Measurements from ENCODE around the gene PTH2R. TPM values are rescaled to one million over a fixed set of nuclear protein-coding genes. Genes with fewer than 3 reads are reported as not detected.
A peak's percentile ranks its signal among the peaks of the same experiment; 100 is the strongest.

Gene PTH2R, protein sequence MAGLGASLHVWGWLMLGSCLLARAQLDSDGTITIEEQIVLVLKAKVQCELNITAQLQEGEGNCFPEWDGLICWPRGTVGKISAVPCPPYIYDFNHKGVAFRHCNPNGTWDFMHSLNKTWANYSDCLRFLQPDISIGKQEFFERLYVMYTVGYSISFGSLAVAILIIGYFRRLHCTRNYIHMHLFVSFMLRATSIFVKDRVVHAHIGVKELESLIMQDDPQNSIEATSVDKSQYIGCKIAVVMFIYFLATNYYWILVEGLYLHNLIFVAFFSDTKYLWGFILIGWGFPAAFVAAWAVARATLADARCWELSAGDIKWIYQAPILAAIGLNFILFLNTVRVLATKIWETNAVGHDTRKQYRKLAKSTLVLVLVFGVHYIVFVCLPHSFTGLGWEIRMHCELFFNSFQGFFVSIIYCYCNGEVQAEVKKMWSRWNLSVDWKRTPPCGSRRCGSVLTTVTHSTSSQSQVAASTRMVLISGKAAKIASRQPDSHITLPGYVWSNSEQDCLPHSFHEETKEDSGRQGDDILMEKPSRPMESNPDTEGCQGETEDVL
- total RNA-seq: under 1 TPM in 1 of 2 experiments, not detected in 1; 0.10 TPM

DNA sequence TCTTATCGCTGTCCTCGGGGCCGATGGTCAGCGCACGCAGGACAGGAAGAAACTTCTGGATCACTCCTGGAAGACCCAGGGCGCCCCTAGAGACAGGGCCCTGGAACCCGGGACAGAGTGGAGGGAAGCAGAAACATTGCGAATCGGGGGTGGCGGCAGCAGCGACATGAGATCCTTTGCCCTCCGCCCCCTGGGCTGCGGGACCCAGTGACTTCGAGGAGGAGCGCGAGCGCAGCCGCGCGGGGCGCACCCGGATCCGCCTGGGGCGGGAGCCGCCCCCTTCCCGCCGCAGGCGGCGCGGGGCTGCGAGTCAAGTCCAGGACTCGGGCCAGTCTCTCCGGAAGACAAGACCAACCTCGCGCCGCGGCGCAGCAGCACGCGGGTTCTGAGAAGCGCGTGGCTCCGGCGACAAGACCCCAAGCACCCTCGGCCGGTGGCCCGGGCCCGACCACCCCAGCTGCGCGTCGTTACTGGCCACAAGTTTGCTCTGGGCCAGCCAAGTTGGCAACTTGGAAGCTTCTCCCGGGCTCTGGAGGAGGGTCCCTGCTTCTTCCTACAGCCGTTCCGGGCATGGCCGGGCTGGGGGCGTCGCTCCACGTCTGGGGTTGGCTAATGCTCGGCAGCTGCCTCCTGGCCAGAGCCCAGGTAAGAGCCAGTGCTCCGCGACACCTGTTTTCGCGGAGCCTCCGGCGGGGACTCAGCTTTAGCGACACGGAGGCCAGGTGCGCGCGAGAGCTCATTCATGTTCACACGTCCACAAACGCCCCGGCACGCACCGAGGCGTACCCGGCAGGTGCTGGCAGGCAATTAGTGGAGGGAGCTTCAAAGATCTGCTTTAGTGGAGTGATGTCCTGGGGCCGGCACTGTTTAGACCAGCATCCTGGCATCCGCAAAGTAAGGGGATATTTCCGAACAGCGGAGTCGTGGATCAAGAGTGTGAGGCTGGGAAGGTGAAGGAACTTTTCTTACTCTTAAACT is at the start of gene PTH2R:
PTH2R (plus strand) TSS at position 319 of the 978 bp plus-strand sequence; CDS start at position 571, 252 bp downstream.
- no peak for DNase-seq
- ChIA-PET POLR2A (no interaction called here), CTCF (interaction anchor here (0.6 to 1.5 kb wide), 6 partner anchors 9 to 1554 kb away, joined by 3 to 8 read pairs (median 4); no protein-coding TSS in a partner anchor)
- Mint-ChIP-seq H3K9me3 (no peaks in the 10 kb centered on the region), H3K36me3 (no peaks in the 10 kb centered on the region), H3K4me3 (no peak within 1 kb of the TSS), H3K27ac (no peak within 1 kb of the TSS), H3K27me3 (peaks cover 52% of the 10 kb centered on the region), H3K4me1 (ENCODE audit: low read depth) (peaks cover 9% of the 10 kb centered on the region)
- intact Hi-C loops (cut with micrococcal nuclease): loop anchor here (10.0 kb wide), 1 partner anchor 1018 kb away; the partner anchor contains the start of gene MAP2

DNA sequence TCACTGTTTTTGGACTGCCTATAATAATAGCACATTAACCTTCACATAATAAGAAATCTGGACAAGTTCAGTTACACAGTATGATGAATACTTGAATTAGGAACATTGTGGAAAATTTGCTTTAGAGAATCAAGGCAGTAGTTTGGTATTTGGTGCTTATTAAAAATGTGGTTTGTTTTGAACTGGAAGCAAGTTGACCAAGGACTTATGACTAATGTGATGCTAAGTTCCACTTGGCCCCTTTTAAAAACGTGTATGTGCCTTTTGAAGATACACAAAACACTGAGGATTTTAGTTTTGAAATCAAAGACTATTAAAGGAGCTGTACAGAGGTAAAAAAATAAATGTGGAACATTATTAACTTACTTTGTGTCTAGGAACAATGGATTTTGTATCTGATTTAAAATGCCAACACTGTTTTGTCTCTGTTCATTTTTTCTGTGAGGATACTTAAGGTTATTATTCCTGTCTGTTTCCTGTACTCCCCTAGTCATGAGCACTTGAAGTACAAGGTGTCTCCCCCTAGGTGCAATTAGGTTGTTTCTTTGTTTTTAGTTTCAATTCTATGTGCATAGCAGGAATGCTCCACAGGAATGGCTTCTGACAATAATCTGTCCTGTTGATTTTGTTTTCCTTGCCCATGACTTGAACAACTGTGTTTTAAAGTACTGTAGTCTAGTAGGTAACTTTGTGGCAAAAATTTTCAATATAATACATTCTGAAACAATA is 49.6 kb upstream of the PTH2R start:
- Mint-ChIP-seq H3K4me1 (ENCODE audit: low read depth) (peaks cover 2% of the 10 kb centered on the region), H3K36me3 (peaks cover 20% of the 10 kb centered on the region), H3K9me3 (no peaks in the 10 kb centered on the region), H3K27me3 (no peaks in the 10 kb centered on the region), H3K27ac (no peak overlapping the region), H3K4me3 (no peak overlapping the region)
- intact Hi-C loops (cut with micrococcal nuclease): no loop called here
- ChIA-PET CTCF (no interaction called here), POLR2A (no interaction called here)
- DNase-seq: no peak

DNA sequence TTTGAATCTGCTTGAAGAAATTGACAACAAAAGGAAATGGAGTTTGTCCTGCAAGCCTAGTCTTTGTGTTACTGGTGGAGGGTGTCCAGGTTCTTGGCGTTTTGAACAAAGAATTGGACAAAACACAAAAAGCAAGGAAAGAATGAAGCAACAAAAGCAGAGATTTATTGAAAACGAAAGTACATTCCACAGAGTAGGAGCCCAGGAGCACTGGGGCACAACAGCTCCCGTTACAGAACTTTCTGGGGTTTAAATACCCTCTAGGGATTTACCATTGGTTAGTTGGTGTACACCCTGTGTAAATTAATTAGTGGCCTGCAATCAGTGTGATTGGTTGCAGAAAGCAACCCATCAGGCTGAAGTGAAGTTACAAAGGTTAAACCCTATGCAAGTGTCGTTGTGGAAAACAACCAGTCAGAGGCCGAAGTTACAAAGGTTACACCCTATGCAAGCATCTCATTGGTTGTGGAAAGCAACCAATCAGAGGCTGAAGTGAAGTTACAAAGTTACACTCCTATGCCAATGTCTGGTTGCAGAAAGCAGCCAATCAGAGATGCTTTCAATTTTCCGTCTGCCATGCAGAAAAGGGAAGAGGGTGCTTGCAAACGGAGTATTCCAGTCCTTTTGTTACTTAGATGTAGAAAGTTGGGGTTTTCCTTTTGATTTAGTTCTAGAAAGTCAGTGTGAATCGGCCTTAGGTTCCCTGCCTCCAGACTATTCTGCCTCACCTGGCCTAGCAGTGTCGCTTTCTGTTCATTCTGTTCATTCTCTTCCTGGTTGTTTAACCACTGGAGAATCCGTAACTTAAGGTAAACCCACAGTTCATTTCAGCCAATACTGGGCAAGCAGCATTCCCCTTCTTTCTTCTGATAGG is 47.6 kb upstream of the PTH2R start:
- no peak for DNase-seq
- CTCF ChIA-PET: no interaction called here
- no peaks in the 10 kb centered on the region for H3K27me3 Mint-ChIP-seq
- peaks cover 8% of the 10 kb centered on the region for H3K4me1 Mint-ChIP-seq (ENCODE audit: low read depth)
- peaks cover 11% of the 10 kb centered on the region for H3K36me3 Mint-ChIP-seq
- POLR2A ChIA-PET: no interaction called here
- intact Hi-C loops (cut with micrococcal nuclease): no loop called here
- no peaks in the 10 kb centered on the region for H3K9me3 Mint-ChIP-seq
- H3K27ac Mint-ChIP-seq: no peak overlapping the region
- peak overlapping the region; percentile 16 for H3K4me3 Mint-ChIP-seq

- POLR2A ChIA-PET: no interaction called here
- DNase-seq: no peak
- intact Hi-C loops (cut with micrococcal nuclease): no loop called here
- Mint-ChIP-seq H3K9me3 (peaks cover 4% of the 10 kb centered on the region), H3K4me1 (ENCODE audit: low read depth) (peaks cover 8% of the 10 kb centered on the region), H3K27ac (no peak overlapping the region), H3K36me3 (peaks cover 11% of the 10 kb centered on the region), H3K4me3 (no peak overlapping the region), H3K27me3 (no peaks in the 10 kb centered on the region)
- CTCF ChIA-PET: no interaction called here
Measured at GRCh38 chr2:208359632-208359986, 47.0 kb upstream of the PTH2R start.

- no peak for DNase-seq
- Mint-ChIP-seq H3K27me3 (peaks cover 3% of the 10 kb centered on the region), H3K27ac (no peak overlapping the region), H3K4me3 (no peak overlapping the region), H3K36me3 (peaks cover 12% of the 10 kb centered on the region), H3K9me3 (peaks cover 10% of the 10 kb centered on the region), H3K4me1 (ENCODE audit: low read depth) (peaks cover 8% of the 10 kb centered on the region)
- POLR2A ChIA-PET: no interaction called here
- CTCF ChIA-PET: no interaction called here
- intact Hi-C loops (cut with micrococcal nuclease): no loop called here
Measured at GRCh38 chr2:208360259-208361076, 46.1 kb upstream of the PTH2R start.

- ChIA-PET POLR2A (no interaction called here), CTCF (no interaction called here)
- Mint-ChIP-seq H3K36me3 (peaks cover 12% of the 10 kb centered on the region), H3K4me1 (ENCODE audit: low read depth) (peaks cover 8% of the 10 kb centered on the region), H3K4me3 (no peak overlapping the region), H3K27me3 (peaks cover 3% of the 10 kb centered on the region), H3K9me3 (peaks cover 11% of the 10 kb centered on the region), H3K27ac (no peak overlapping the region)
- intact Hi-C loops (cut with micrococcal nuclease): no loop called here
- no peak for DNase-seq
Measured at GRCh38 chr2:208361077-208361441, 45.5 kb upstream of the PTH2R start.

- intact Hi-C loops (cut with micrococcal nuclease): no loop called here
- Mint-ChIP-seq H3K4me3 (no peak overlapping the region), H3K27ac (no peak overlapping the region), H3K4me1 (ENCODE audit: low read depth) (peaks cover 6% of the 10 kb centered on the region), H3K27me3 (peaks cover 3% of the 10 kb centered on the region), H3K9me3 (peaks cover 11% of the 10 kb centered on the region), H3K36me3 (peaks cover 12% of the 10 kb centered on the region)
- POLR2A ChIA-PET: no interaction called here
- DNase-seq: no peak
- CTCF ChIA-PET: no interaction called here
Measured at GRCh38 chr2:208363485-208363884, 43.1 kb upstream of the PTH2R start.

DNA sequence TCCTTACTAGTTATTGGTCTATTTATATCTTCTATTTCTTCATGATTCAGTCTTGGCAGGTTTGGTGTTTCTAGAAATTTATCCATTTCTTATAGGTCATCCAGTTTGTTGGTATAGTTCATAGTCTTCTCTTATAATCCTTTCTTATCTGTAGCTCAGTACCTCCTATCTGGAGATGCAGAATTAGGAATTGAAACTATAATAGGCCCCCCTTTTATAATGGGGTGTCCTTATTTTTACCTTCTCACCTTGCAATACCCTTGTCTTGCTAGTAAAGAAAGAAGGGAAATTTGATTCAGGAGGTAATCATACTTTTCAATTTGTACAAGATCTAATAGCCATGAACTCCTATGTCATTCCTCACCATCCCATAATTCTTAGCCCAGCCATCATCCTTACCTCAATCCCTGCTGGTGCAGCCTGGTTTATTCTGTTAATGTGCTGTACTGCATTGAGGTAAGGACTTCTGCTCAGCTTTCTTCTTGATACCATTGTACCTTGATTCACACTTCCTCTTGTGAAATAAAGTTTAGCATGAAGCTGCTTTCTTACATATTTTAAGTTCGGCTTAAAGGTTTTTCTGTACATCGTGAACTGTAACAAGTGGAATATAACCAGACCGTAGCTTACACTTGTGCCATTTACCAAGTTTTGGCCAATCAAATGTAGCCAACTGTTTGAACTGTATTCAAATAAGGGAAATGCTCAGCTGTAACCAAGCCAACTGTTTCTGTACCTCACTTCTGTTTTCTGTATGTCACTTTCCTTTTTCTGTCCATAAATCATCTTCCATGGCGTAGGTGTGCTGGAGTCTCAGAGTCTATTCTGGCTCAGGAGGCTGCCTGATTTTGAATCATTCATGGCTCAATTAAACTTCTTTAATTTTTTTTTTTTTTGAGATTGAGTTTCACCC is 40.1 kb upstream of the PTH2R start:
- CTCF ChIA-PET: no interaction called here
- H3K27ac Mint-ChIP-seq: no peak overlapping the region
- peaks cover 6% of the 10 kb centered on the region for H3K36me3 Mint-ChIP-seq
- H3K9me3 Mint-ChIP-seq: peaks cover 11% of the 10 kb centered on the region
- no peak for DNase-seq
- H3K27me3 Mint-ChIP-seq: peaks cover 3% of the 10 kb centered on the region
- POLR2A ChIA-PET: no interaction called here
- no peak overlapping the region for H3K4me3 Mint-ChIP-seq
- H3K4me1 Mint-ChIP-seq (ENCODE audit: low read depth): peaks cover 6% of the 10 kb centered on the region
- intact Hi-C loops (cut with micrococcal nuclease): no loop called here

GRCh38 chr2:208369091-208369490 is 37.5 kb upstream of the PTH2R start:
- H3K27ac Mint-ChIP-seq: no peak overlapping the region
- ChIA-PET POLR2A (interaction anchor here (0.7 kb wide), 1 partner anchor 1308 kb away, joined by 3 read pairs; no protein-coding TSS in a partner anchor), CTCF (no interaction called here)
- DNase-seq: no peak
- H3K36me3 Mint-ChIP-seq: peaks cover 6% of the 10 kb centered on the region
- H3K4me1 Mint-ChIP-seq (ENCODE audit: low read depth): no peaks in the 10 kb centered on the region
- no peak overlapping the region for H3K4me3 Mint-ChIP-seq
- intact Hi-C loops (cut with micrococcal nuclease): no loop called here
- H3K27me3 Mint-ChIP-seq: peaks cover 3% of the 10 kb centered on the region
- peaks cover 11% of the 10 kb centered on the region for H3K9me3 Mint-ChIP-seq
